Upper lobe of right lung (tissue), 1 donor: ENCODE measurements around the gene SLX9. TPM values are rescaled to one million over a fixed set of nuclear protein-coding genes. Genes with fewer than 3 reads are reported as not detected.

ENCODE experiments used
- ATAC-seq: fragments of 200-7000 bp; cut with Tn5 transposase; one replicate; pipeline ENCODE4 v1.9.1; 2020; ENCODE audit warnings: mild to moderate bottlenecking, moderate library complexity
- DNase-seq: peaks from one replicate; pipeline ENCODE4 v3.0.0-alpha.2; 2020
- H3K27ac ChIP-seq: fragments of 200-600 bp; one replicate; pipeline ENCODE4 v1.8.0; 2022
- H3K27me3 ChIP-seq: fragments of 200-600 bp; one replicate; pipeline ENCODE4 v1.8.0; 2022; ENCODE audit warnings: mild to moderate bottlenecking
- H3K36me3 ChIP-seq: fragments of 200-600 bp; one replicate; pipeline ENCODE4 v1.8.0; 2022
- H3K4me1 ChIP-seq: fragments of 200-600 bp; one replicate; pipeline ENCODE4 v1.8.0; 2022
- H3K4me3 ChIP-seq: fragments of 200-600 bp; one replicate; pipeline ENCODE4 v1.8.0; 2022; ENCODE audit warnings: mild to moderate bottlenecking
- H3K9me3 ChIP-seq: fragments of 200-600 bp; one replicate; pipeline ENCODE4 v1.8.0; 2022
- intact Hi-C: fragments of 100-400 bp; cut with DNase I; formaldehyde crosslinking; loops from one replicate; pipeline ENCODE4 v1.11.0; 2022
- total RNA-seq: library from RNA; stranded (reverse); fragmentation: NEBNext Ultra II Directional; extraction: Animal tissue kit (Norgen Biotek cat#: 25700); gene quantifications from one replicate; pipeline ENCODE4 v1.2.1, GENCODE V29; 2021
- TF ChIP-seq, protein P1 (sequence below): fragments of 200-600 bp; IDR thresholded peaks from one replicate; pipeline ENCODE4 v1.8.0; 2022; ENCODE audit warnings: antibody characterized with exemption
- donor health status: DM: no; HTN: yes; CAD: no; lungs with severe emphysema.

Gene SLX9
- total RNA-seq, 1 donor from 2014 or later, result 22.8 TPM

DNA sequence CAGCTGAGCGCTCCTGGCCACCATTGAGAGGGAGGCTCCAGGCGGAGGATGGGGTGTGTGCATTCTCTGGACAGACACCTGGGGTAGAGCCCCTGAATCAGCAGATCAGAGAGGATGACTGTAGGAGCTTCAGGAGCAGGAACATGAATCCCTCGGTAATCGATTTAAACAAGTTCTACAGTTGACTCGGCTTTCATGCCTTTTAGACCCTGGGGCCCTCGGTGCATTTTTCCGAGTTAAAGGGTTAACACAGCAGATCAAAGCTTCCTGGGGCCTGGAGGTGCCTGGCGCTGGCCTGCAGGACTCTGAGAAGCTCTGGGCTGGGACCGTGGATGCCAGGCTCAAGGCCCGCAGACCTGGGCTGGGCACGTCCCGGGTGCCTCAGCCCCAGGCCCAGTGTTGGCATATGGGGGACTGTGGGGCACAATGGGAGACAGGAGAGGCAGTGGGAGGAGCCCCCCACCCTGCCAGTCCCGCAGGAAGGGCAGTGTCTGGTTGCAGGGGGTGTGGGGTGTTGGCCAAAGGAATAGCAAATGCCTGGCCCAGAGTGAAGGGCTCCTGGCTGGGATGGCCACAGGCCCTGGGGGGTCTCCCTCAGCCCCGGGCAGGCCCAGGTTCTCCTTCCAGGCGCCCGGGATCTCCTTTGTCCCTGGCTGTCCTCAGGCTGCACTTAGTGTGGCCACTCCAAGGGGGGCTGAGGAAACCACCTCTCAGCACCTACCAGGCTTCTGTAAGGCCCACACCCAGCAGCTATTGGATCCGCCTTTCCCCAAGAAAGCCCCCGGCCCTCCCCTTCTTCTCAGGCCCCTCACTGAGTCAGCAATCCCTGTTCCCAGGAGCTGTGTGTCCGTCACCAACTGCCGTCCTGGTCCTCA, 40.1 kb downstream of the SLX9 start:
- H3K4me3 ChIP-seq, result no peak overlapping the region
- peaks cover 13% of the 10 kb centered on the region for H3K36me3 ChIP-seq
- ATAC-seq (no peak), DNase-seq (no peak)
- no peaks in the 10 kb centered on the region for H3K4me1 ChIP-seq
- no peak overlapping the region for H3K27ac ChIP-seq
- intact Hi-C loops, result no loop called here
- no peaks in the 10 kb centered on the region for H3K9me3 ChIP-seq
- TF ChIP-seq, protein P1, sequence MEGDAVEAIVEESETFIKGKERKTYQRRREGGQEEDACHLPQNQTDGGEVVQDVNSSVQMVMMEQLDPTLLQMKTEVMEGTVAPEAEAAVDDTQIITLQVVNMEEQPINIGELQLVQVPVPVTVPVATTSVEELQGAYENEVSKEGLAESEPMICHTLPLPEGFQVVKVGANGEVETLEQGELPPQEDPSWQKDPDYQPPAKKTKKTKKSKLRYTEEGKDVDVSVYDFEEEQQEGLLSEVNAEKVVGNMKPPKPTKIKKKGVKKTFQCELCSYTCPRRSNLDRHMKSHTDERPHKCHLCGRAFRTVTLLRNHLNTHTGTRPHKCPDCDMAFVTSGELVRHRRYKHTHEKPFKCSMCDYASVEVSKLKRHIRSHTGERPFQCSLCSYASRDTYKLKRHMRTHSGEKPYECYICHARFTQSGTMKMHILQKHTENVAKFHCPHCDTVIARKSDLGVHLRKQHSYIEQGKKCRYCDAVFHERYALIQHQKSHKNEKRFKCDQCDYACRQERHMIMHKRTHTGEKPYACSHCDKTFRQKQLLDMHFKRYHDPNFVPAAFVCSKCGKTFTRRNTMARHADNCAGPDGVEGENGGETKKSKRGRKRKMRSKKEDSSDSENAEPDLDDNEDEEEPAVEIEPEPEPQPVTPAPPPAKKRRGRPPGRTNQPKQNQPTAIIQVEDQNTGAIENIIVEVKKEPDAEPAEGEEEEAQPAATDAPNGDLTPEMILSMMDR, result no peak
- no peaks in the 10 kb centered on the region for H3K27me3 ChIP-seq

DNA sequence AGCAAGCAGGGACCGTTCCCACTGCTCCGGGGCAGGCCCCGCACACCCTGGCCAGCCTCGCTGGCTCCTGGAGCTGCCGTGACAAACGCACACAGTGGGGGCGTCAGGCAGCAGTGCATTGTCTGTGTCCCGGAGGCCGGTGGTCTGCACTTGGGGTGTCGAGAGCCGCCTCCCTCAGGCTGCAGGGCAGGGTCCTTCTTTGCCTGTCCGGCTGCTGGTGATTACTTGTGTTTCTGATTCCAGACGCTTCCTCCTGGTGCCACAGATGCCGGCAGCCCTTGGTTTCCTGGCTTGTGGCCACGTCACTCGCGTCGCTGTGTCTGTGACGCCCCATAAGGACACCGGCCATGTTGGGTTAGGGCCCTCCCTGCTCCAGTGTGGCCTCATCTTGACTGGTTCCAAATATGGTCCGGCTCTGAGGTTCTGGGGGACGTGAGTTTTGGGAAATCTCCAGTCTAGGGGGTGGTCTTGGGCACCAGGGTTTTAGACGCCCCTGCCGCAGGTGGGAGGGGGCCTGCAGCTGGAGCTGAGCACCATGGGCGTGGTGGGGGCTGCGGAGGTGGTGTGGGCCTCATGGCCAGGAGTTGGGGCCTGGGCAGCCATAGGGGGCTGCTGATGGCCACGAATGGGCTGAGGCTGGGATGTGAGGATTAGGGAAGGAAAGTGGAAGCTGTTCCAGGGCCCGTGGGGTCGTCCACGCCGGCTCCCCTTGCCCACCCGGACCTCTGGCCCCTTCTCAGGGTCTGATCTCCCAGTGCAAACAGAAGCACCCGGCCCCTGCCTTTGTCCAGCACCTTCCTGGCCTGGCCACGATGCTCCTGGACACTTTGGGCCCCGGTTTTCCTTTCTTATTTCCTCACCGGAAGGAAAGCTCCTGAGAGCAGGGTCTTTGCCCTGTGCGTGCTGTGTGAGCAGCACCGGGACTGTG, 41.0 kb downstream of the SLX9 start:
- intact Hi-C loops, result no loop called here
- Histone ChIP-seq H3K36me3 (peaks cover 13% of the 10 kb centered on the region), H3K27ac (no peak overlapping the region), H3K4me3 (no peak overlapping the region), H3K9me3 (no peaks in the 10 kb centered on the region), H3K27me3 (no peaks in the 10 kb centered on the region), H3K4me1 (no peaks in the 10 kb centered on the region)
- DNase-seq (no peak), ATAC-seq (no peak)
- TF ChIP-seq, protein P1, result no peak

DNA sequence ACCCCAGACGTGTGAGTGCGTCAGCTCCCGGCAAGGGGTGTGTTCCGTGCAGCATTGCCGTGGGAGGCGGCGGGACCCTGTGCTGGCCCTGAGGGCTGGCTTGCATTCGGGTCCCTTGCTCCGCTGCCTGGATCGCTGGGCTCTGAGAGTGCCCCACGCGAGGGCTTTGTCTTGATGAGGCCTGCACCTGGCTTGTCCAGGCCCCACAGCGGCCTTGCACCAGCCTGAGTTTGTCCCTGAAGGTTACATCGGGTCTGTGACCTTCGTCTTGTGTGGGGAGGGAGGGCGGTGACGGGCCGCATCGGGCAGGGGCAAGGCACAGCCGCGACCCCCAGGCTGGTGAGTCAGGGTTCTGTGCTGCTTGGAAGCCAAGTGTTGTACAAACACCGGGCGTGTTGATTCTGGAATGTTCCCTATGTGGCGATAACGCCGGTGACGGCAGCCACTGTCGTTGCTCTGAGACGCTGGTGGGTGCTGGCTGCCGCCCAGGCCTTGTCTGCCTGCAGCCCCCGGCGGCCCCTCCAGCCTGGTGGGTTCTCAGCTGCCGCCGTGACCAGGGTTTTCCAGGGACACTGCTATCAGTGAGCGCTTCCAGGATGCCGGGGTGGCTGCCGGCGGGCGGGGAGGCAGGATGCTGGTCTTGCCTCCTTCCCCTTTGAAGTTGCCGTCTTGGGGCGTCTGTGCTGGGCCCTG, 42.9 kb downstream of the SLX9 start:
- TF ChIP-seq, protein P1, result no peak
- intact Hi-C loops, result no loop called here
- DNase-seq (no peak), ATAC-seq (peak; percentile 63)
- no peaks in the 10 kb centered on the region for H3K36me3 ChIP-seq
- no peaks in the 10 kb centered on the region for H3K9me3 ChIP-seq
- no peaks in the 10 kb centered on the region for H3K4me1 ChIP-seq
- no peak overlapping the region for H3K27ac ChIP-seq
- no peak overlapping the region for H3K4me3 ChIP-seq
- no peaks in the 10 kb centered on the region for H3K27me3 ChIP-seq

DNA sequence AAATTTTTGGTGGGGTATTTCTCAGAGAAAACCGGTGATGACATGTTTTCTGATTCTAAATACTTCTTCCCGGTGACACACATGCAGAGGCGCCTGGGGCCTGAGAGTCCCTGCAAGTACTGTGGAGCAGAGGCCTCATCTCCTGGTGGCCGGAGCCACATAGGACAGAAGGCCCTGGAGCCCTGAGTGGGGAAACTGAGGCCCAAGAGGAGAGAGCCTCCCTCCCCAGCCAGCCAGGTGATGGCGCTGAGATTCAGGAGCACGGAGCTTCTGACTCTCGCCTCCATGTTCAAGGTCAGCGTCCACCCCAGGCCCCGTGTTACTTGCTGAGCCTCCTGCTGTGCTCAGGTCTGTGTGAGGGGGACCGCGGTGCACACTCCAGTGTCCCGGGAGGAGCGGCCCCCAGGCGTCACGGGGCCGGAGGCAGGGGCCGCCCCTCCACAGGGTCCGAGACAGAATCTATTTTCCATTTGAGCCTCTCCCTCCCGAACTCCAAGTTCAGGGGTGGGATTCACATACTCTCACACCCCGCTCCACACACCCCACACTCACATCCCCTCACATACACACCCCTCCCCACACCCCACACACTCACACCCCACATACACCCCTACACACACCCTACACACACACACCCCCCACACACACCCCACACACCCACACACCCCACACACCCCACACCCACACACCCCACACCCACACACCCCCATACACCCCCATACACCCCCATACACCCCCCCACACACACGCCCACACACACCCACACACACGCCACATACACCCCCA, 43.8 kb downstream of the SLX9 start:
- DNase-seq (no peak), ATAC-seq (no peak)
- H3K4me3 ChIP-seq, result no peak overlapping the region
- intact Hi-C loops, result no loop called here
- H3K9me3 ChIP-seq, result no peaks in the 10 kb centered on the region
- H3K4me1 ChIP-seq, result no peaks in the 10 kb centered on the region
- no peaks in the 10 kb centered on the region for H3K27me3 ChIP-seq
- no peaks in the 10 kb centered on the region for H3K36me3 ChIP-seq
- H3K27ac ChIP-seq, result no peak overlapping the region
- TF ChIP-seq, protein P1, result no peak

DNA sequence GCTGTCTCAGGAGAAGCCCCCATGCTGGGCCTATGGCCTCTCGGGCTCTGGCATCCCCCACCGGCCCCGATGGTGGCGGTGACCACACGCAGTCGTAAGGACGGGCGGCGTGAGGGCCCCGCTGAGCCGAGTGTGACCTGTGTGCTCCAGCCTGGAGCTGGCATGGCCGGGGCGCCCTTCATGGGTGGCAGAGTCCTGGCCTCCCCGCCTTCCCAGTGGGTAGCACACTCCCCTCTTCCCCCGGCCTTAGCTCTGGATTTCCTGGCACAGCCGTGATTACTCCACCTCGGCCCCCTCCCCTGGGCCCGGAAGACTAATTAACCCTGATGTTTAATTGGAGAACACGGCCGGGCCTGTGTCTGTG, 44.6 kb downstream of the SLX9 start:
- ATAC-seq (no peak), DNase-seq (peak; percentile 65)
- intact Hi-C loops, result no loop called here
- TF ChIP-seq, protein P1, result no peak
- no peaks in the 10 kb centered on the region for H3K4me1 ChIP-seq
- no peaks in the 10 kb centered on the region for H3K36me3 ChIP-seq
- no peaks in the 10 kb centered on the region for H3K27me3 ChIP-seq
- H3K4me3 ChIP-seq, result no peak overlapping the region
- no peak overlapping the region for H3K27ac ChIP-seq
- no peaks in the 10 kb centered on the region for H3K9me3 ChIP-seq
